ENCODE measurements around the gene SNRPA1.

DNA sequence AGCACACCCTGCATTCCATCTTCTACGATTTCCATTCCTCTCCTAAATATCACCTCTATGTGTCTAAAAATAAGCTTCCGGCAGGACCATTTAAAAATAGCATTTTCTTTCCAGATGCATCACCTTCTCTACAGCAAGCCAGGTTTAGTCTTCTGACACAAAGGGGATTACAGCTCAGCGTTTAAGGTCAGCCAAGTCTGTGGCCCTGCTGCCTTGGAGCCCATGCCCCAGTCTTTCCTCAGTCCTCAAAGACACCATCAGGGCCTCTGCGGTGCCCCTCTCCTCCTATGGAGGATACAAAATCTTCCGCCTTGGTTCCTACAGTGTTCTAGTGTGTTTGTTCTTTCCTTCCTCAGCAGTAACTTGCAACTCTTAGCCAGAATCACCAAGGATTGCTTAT lies 21.5 kb downstream of the SNRPA1 start:
- TF ChIP-seq, protein P1, sequence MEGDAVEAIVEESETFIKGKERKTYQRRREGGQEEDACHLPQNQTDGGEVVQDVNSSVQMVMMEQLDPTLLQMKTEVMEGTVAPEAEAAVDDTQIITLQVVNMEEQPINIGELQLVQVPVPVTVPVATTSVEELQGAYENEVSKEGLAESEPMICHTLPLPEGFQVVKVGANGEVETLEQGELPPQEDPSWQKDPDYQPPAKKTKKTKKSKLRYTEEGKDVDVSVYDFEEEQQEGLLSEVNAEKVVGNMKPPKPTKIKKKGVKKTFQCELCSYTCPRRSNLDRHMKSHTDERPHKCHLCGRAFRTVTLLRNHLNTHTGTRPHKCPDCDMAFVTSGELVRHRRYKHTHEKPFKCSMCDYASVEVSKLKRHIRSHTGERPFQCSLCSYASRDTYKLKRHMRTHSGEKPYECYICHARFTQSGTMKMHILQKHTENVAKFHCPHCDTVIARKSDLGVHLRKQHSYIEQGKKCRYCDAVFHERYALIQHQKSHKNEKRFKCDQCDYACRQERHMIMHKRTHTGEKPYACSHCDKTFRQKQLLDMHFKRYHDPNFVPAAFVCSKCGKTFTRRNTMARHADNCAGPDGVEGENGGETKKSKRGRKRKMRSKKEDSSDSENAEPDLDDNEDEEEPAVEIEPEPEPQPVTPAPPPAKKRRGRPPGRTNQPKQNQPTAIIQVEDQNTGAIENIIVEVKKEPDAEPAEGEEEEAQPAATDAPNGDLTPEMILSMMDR (IDR thresholded peaks at IDR 0.05), result no peak
- no peak for TF ChIP-seq EP300 (IDR thresholded peaks at IDR 0.05)
- no peak for TF ChIP-seq POLR2A (IDR thresholded peaks at IDR 0.05)

All from stomach (tissue), 4 donors.